Kasumi-1 (cell line): Measurements from ENCODE around the gene ZNF185.
A peak's percentile ranks its signal among the peaks of the same experiment; 100 is the strongest.

Source experiments
- DNase-seq, 2 experiments: peaks; one replicate each; lab custom pipeline; 2025; lab: John Stamatoyannopoulos, UW

ZNF185 gene

GRCh38 chrX:152897222-152898131 lies at the start of gene ZNF185:
TSS of gene ZNF185 (plus strand) at chrX:152898067. CDS start at chrX:152914490, 16,423 bp downstream.
- no peak for DNase-seq

- no peak for DNase-seq
Observed at GRCh38 chrX:152850465-152850864, 47.4 kb upstream of the ZNF185 start.

GRCh38 chrX:152853986-152854385 lies 43.9 kb upstream of the ZNF185 start:
- no peak for DNase-seq

GRCh38 chrX:152861116-152861515 lies 36.8 kb upstream of the ZNF185 start:
- DNase-seq = no peak

- no peak for DNase-seq
Observed at GRCh38 chrX:152861826-152862225, 36.0 kb upstream of the ZNF185 start.

GRCh38 chrX:152865232-152865920 lies 32.5 kb upstream of the ZNF185 start:
- no peak for DNase-seq

- no peak for DNase-seq
Observed at GRCh38 chrX:152866386-152866785, 31.5 kb upstream of the ZNF185 start.

- DNase-seq = peak in 1 of 2 experiments; percentile 2
Observed at GRCh38 chrX:152869972-152870371, 27.9 kb upstream of the ZNF185 start.

- DNase-seq = no peak
Observed at GRCh38 chrX:152871260-152871659, 26.6 kb upstream of the ZNF185 start.

GRCh38 chrX:152872522-152872921 lies 25.3 kb upstream of the ZNF185 start:
- DNase-seq = no peak

- DNase-seq = no peak
Observed at GRCh38 chrX:152873361-152873760, 24.5 kb upstream of the ZNF185 start.

GRCh38 chrX:152876931-152877840 lies 20.7 kb upstream of the ZNF185 start:
- DNase-seq = no peak

- no peak for DNase-seq
Observed at GRCh38 chrX:152878976-152879755, 18.7 kb upstream of the ZNF185 start.

GRCh38 chrX:152881289-152881688 lies 16.6 kb upstream of the ZNF185 start:
- no peak for DNase-seq

GRCh38 chrX:152884171-152884570 lies 13.7 kb upstream of the ZNF185 start:
- DNase-seq = no peak

- no peak for DNase-seq
Observed at GRCh38 chrX:152886716-152887115, 11.2 kb upstream of the ZNF185 start.

- no peak for DNase-seq
Observed at GRCh38 chrX:152892499-152892898, 5.4 kb upstream of the ZNF185 start.

GRCh38 chrX:152892999-152893891 lies 4.6 kb upstream of the ZNF185 start:
- DNase-seq = no peak

- no peak for DNase-seq
Observed at GRCh38 chrX:152893980-152894610, 3.8 kb upstream of the ZNF185 start.

- no peak for DNase-seq
Observed at GRCh38 chrX:152895121-152895520, 2.7 kb upstream of the ZNF185 start.
